GM21367 (cell line): ENCODE results near the gene HELZ2.
"Not testable (repeated sequence)": the region's sequence is repeated elsewhere in the genome, so short reads cannot be mapped to it uniquely, and the experiment has no call there.

Experiments
- ATAC-seq: cut with Tn5 transposase; IDR thresholded peaks from one replicate; pipeline ENCODE4 v1.9.1; 2021; ENCODE audit not compliant: unreplicated experiment

HELZ2 gene

DNA sequence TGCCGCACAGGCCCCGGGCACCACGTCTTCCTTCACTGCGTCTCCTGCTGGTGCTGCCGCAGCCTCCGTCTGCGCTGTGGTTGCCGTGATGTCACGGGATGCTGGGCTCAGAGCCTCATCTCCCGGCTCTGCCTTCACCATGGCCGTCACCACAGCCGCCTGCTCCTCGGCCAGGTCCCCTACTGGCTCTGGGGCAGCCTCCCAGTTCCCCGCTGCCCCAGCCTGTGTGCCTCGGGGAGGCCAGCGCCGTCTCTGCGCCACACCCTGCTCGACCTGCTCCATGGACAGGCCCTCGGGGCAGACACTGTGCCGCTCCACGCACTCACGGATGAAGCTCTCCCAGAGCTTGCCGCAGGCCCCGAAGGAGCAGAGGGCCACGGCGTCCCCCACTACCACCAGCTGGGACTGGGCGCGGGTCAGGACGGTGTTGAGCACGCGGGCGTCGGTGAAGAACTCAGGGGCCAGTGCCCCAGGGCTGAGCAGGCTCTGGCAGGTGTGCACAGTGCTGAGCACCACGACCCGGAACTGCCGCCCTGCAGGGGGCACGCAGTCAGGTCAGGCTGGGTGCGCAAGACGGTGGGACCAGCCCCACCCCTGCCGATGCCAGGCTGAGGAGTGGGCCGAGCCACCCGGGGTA, 8.2 kb downstream of the HELZ2 start:
- no peak for ATAC-seq

DNA sequence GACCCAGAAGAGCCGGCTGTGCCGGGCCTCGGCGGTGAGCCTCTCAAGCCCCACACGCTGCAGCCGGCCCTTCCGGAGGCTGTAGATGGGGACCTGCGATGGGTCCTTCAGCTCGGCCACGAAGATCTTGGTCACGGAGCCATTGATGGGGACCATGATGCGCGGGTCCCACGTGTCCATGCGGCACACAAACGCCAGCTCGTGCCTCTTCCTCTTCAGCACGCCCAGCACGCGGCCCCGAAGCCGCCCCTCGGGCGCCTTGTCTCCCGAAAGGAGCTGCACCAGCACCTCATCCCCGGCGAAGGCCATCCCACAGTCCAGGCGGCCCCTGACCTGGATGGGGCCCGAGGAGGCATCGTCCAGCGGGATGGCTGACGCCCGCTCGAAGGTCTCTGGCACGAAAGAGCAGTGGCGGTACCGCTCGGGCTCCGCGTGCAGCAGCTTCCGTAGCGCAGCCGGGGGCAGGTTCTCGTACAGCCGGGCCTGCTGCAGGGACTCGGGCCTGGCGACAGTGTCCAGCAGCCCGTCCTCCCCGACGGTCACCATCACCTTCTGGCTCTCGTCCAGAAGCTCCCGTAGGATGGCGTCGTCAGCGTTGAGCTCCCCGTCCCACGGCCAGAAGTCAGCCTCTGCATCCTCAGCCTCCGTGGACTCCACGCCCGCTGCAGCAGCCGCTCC, 8.9 kb downstream of the HELZ2 start:
- no peak for ATAC-seq

DNA sequence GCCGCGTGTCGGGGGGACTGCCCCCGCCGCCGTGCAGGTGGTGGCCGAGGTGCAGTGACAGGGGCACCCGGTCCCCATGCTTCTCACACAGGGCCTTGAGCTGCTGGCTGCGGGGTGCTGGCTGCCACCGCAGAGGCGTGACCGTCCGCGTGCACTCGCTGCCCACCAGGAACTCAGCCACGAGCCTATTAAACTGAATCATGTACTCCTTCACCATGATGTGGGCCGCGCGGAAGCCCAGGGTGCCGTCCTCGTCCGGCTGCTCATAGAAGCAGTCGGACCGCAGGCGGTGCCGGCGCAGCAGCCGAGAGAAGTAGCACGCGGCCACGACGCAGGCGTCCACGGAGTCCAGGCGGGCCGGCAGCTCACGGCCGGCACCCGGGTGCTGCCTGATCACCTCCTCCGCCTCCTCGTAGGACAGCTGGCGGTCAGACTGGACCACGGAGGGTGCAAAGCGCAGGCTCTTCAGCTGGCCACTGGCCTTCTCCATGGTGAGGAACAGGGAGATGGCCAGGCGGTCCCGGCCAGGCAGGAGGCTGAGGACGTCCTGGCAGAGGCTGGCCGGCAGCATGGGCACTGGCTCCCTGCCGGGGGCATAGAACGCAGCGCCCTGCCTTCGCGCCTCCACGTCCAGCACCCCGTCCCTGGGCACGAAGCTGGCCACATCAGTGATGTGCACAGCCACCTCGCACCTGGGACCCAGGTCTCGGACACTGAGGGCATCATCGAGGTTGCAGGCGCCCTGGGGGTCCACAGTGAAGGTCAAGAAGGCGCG, 9.8 kb downstream of the HELZ2 start:
- ATAC-seq, result no peak

DNA sequence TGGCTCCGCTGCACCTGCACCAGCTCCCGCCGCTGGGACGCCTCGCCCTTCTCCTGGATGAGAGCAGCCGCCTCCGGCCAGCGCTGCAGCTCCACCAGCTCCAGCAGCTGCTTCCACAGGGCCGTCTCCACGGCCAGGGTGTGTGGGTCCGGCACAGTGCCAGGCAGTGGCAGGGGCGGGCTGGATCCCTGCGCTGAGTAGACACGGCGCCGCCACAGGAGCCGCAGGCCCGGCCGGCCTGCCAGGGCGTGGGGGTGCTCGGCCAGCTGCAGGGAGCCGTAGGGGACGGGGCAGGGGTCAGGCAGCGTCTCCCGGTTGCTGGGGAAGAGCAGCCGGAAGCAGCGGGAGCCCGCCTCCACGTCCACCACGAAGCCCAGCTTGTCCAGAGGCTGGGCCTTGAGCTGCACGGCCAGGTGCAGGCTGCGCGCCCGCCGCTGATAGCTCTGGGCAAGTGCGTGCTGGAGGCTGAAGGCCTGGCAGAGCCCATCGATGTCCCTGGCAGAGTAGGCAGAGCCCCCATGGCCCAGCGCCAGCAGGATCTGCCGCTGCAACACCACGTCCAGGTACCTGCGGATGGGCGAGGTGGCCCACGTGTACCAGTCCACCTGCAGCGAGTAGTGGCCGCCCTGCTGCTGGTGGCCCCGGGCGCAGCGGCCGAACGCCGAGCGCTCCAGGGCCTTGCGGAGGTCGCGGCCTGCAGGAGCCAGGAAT, 10.7 kb downstream of the HELZ2 start:
- no peak for ATAC-seq

DNA sequence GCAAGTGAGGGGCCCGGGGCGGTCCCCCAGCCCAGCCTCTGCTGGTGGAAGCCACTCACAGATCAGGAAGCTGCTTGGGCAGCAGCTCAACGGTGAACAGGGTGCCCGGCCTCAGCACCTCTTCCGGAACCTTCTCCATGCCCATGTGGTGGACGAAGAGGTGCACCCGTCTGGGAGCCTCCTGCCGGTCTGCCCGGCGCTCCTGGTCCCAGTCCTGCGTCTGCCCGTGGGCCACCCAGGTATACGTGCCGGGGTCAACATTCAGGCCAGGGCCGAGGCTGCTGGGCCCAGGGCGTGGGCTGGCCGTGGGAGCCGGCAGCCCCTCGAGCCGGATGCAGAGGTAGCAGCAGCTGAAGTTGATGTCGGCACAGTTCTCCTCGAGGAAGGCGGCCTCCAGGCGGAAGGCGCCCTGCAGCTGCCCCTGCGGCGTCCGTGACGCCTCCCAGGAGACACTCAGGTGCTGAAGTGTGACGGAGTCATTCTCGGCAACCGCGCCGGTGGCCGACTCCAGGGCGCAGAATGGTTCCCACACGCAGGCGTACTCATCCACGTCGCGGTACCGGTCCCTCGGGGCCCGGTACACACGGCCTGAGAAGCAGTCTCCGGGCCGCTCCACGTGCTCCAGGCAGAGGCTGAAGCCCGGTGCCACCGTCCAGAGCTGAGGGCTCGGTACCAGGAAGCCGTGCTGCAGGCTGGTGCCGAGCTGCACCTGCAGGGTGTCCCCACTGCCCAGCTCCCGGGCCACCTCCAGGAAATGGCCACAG, 11.4 kb downstream of the HELZ2 start:
- ATAC-seq, result no peak

DNA sequence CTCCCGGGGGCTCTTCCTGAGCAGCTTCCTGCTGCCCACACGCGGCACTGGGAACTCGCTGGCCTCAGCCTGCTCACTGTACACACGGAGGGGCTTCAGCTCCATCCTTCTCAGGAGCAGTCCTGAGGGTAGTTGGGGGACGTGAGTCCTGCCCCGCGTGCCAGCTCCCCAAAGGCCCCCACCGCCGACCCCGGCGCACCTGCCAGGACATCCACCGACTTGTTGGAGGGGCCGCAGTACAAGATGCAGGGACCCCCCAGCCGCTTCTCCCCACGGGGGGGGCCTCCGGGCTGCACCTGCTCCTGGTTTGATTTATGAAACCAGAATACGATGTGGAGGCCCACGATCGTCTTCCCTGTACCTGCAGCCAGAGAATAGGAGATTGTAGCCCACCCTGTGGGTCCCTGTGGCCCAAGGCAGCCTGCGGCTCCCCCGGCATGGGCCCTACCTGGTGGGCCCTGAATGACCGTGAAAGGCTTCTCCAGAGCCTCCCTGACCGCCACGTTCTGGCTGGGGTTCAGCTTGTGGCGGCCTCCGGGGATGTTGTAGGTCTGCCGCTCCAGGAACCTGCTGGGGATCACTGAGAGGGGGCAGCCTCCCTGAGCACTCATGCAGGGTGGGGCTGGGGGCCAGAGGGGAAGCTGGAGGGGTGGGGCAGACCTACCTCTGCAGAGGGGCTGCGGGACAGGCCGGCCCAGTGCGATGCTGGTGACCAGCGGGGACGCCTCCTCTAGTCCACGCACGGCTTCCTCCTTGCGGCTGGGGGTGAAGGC, 12.2 kb downstream of the HELZ2 start:
- no peak for ATAC-seq

DNA sequence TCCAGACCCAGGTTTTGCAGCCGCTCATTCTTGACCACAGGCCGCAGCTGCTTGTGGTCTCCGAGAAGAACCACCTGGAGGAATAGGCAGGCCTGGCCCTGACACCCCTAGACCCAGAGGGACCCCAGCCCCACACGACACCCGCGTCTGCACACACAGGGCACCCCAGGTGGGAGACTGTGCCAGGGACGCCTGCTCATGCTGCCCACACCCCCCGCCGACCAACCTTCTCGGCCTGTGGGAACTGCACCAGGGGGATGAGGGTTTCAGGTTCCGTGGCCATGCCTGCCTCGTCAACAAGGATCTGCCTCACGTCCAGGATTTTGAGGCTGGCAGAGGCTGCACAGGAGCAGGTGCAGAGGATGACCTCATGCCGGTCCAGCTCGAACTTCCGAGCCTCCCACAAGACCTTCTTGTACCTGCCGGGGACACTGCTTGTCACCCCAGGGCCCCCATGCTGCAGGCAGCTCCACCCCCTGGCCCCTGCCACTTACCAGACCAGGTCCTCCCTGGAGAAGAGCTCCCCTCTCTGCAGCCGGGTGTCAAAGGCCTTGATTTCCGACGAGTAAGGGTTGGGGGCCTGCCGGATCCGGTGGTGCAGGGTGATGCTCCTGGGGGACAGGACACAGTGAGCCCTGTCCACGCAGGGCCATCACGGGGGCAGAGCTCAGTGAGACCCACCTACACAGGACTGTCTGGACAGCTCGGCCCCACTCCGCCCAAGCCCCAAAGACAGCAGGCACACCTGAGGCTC, 13.0 kb downstream of the HELZ2 start:
- no peak for ATAC-seq

DNA sequence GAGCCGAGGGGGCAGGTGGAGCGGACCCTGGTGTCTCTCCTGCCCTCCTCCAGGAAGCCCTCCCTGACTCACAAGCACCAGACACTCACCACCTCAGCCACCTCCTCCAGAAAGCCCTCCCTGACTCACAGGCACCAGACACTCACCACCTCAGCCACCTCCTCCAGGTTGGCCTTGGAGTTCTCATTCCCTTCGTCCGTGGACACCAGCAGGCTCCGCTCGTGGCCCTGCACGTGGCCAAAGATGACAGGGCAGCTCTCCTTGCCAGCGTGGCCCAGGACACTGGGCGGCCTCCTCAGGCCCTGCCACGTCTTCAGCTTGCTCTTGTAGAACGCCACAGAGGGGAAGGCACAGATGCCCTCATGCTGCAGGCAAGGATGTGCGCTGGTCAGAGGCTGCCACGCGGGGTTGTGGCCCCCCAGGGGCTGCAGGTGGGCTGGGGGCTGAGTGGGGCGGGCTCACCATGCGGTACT, 13.7 kb downstream of the HELZ2 start:
- ATAC-seq, result no peak

DNA sequence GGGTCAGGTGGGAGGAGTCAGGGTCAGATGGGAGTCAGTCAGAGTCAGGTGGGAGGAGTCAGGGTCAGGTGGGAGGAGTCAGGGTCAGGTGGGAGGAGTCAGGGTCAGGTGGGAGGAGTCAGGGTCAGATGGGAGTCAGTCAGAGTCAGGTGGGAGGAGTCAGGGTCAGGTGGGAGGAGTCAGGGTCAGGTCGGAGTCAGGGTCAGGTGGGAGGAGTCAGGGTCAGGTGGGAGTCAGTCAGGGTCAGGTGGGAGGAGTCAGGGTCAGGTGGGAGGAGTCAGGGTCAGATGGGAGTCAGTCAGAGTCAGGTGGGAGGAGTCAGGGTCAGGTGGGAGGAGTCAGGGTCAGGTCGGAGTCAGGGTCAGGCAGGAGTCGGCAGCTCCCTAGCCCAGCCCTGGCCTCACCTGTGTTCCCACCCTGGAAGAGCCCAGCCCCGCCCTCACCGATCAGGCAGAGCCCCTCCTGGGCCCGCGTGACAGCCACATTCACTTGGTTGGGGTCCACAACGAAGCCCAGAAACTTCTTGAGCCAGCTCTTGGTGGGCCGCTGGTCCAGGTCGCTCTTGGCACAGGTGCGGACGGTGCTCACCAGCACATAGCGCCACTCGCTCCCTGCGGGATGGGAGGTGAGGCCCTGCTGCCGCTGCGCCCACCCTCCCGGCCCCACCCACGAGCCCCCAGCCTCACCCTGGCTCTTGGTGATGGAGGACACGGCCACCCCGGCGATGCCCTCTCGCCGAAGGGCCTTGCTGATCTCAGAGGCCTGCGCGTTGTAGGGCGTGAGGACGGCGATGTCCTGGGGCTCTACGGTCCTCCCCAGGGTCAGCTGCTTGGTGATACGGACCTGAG, 14.3 kb downstream of the HELZ2 start:
- ATAC-seq, result not testable (repeated sequence)

DNA sequence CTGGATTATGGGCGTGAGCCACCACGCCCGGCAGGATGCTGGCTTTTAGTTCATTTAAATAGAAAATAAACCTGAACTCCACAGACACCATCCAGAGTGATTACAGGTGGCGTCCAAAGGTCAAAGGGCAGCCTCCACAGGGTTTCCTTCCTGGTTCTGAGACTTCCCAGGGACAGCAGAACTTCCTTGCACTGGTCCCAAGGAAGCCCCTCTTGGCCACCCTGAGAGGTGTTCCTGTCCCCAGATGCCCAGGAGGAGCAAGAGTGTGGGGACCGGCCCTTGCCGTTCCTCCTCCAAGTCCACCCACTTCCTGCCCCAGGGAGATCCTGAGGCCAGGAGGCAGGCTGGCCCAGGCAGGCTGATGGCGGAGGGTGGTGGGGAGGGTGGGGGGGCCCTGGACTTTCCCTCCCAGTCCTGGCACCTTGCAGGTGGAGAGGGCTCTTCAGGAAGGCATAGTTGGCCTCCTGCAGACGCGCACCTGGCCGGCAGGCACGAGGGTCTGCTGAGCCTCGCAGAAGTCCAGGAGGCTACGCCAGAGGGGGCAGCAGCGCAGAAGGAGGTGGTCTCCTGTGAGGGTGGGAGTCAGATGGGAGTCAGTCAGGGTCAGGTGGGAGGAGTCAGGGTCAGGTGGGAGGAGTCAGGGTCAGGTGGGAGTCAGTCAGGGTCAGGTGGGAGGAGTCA, 15.1 kb downstream of the HELZ2 start:
- ATAC-seq, result no peak

DNA sequence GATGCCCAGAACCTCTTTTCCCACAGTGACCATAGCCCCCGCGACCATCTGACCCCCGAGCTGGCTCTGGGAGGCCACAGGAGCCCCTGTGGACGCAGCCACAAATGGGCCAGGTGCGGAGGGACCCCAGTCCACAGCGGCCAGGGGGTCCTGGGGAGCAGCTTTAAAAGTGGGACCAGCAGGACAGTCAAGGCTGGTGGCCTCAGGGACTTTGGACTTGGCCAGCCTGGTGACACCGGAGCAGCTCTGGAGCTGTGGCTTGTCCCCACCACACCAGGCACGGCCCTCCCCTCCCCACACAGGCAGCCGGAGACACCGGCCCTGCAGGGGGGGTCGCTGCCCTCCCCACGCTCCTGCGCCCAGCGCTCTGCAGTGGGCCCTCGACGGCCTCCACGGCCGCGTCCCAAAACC, 16.6 kb downstream of the HELZ2 start:
- ATAC-seq, result no peak

DNA sequence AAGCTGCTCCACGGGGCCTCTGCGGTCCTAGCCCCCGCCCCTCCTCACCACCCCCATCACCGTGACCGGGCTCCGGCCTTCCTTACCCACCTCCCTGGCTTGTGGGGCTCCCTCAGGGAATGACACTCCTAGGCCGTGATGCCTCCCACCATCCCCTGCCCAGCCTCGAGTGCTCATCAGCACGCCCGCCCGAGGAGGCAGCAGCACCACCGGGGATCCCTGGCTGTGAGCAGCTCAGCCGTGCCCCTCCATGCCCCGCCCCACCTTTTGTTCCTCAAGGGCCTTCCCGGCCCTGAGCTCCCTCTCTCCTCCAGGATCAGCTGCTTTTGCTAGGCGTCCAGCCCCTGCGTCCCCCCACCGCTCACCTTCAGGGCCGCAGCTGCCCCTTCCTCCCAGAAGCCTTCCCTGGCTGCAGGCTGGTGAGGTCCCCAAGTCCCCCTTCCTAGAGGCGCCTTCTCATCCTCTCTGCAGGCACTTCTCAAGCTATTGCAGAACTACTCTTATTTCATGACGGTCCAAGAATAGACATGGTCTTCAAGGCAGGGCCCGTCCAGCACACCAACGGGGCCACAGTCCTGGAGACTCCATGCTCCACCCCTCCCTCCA, 17.1 kb downstream of the HELZ2 start:
- no peak for ATAC-seq

DNA sequence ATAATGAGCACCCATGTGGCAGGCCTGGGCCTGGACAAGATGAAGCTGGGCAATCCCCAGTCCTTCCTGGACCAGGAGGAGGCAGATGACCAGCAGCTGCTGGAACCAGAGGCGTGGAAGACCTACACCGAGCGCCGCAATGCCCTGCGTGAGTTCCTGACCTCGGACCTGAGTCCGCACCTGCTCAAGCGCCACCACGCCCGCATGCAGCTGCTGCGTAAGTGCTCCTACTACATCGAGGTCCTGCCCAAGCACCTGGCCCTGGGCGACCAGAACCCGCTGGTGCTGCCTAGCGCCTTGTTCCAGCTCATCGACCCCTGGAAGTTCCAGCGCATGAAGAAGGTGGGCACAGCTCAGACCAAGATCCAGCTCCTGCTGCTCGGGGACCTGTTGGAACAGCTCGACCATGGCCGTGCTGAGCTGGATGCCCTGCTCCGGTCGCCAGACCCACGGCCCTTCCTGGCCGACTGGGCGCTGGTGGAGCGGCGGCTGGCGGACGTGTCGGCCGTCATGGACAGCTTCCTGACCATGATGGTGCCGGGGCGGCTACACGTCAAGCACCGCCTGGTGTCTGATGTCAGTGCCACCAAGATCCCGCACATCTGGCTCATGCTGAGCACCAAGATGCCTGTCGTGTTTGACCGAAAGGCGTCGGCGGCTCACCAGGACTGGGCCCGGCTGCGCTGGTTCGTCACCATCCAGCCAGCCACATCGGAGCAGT, 18.2 kb downstream of the HELZ2 start:
- ATAC-seq, result no peak

DNA sequence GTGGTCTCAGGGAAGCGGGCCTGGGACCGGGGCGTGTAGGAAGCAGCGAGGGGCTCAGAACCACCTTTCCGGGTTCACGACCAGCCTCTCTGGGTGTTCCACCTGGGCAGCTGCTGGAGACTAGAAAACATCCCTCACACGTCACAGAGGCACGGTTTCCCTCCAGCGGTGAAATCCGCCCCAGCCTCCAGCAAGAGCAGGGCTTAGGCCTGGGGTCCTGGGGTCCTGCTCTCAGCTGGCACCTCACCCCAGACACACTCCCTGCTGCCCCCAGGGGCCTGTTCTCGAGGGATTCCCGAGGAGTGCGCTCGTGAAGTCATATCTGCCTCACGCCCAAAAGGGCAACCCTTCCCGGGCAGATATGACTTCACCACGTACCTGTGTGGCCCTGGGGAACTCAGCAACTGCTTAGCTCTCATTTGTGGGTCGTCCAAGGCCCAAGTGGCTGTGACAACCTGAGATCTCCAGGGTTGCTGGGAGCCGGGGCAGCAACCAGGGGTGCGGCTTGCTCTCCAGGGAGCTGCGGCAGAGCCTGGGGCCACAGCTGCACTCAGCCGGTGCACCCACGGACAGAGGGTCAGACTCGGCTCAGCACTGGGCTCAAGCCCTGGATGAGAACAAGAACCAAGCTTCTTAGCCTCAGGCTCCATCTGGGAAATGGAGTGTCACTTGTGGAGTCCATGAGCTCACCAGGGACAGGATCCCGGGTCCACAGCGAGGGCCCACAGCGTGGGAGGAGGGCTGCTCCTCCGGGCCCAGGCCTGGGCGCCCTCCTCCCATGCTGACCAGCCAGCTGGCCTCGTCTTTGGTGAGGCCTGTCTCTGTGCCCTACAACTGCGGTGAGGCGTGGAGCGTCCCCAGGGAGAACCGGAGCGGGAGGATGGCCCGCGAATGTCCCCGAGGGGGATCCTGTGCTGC, 19.4 kb downstream of the HELZ2 start:
- ATAC-seq, result no peak

DNA sequence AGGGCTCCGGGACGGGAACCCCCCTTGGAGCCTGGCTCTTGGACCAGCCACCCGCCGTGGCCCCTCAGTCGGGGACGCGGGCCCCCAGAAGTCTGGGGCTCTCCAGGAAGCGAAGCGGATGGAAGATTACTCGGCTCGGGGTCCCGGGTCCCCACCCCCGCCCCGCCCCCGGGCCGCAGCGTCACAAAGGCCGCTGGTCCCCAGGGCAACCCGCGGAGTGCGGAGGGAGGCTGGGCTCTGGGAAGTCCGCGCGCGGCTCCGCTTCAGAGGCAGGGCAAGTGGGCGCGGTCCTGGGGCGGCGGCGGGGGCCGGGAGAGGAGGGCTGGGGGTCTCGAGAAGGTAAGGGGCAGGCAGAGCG, 20.1 kb downstream of the HELZ2 start, which contains the start of gene FNDC11:
FNDC11 (plus strand) TSS at position 227 of the 358 bp plus-strand sequence. CDS start 1,505 bp downstream, outside the sequence.
- ATAC-seq, result peak; percentile 18
